GM19351 (cell line): Measurements from ENCODE around the gene GPR176.
A peak's percentile ranks its signal among the peaks of the same experiment; 100 is the strongest.

ENCODE experiments used
- ATAC-seq: cut with Tn5 transposase; IDR thresholded peaks from one replicate; pipeline ENCODE4 v1.9.1; 2021; ENCODE audit warnings: mild to moderate bottlenecking, moderate library complexity; ENCODE audit not compliant: unreplicated experiment

Gene GPR176

GRCh38 chr15:39919748-39920509 lies at the start of gene GPR176:
TSS of gene GPR176 (minus strand) at chr15:39920266. CDS start at chr15:39920026, 240 bp downstream.
- ATAC-seq = peak; percentile 2

- no peak for ATAC-seq
These were observed 48.9 kb upstream of the GPR176 start for GRCh38 chr15:39969002-39969394.

GRCh38 chr15:39968273-39969001 lies 48.4 kb upstream of the GPR176 start:
- no peak for ATAC-seq

GRCh38 chr15:39966521-39966920 lies 46.5 kb upstream of the GPR176 start:
- no peak for ATAC-seq

- no peak for ATAC-seq
These were observed 43.7 kb upstream of the GPR176 start for GRCh38 chr15:39963786-39964185.

GRCh38 chr15:39961051-39961450 lies 41.0 kb upstream of the GPR176 start:
- no peak for ATAC-seq

GRCh38 chr15:39960411-39960810 lies 40.3 kb upstream of the GPR176 start:
- ATAC-seq = no peak

- ATAC-seq = no peak
These were observed 39.3 kb upstream of the GPR176 start for GRCh38 chr15:39959411-39959810.

GRCh38 chr15:39957481-39957880 lies 37.4 kb upstream of the GPR176 start:
- no peak for ATAC-seq

GRCh38 chr15:39953521-39953920 lies 33.5 kb upstream of the GPR176 start:
- ATAC-seq = no peak

GRCh38 chr15:39951561-39951960 lies 31.5 kb upstream of the GPR176 start:
- no peak for ATAC-seq

- ATAC-seq = no peak
These were observed 28.8 kb upstream of the GPR176 start for GRCh38 chr15:39948817-39949216.

- ATAC-seq = no peak
These were observed 27.5 kb upstream of the GPR176 start for GRCh38 chr15:39947401-39948197.

GRCh38 chr15:39946862-39947261 lies 26.8 kb upstream of the GPR176 start:
- ATAC-seq = no peak

- ATAC-seq = no peak
These were observed 24.7 kb upstream of the GPR176 start for GRCh38 chr15:39944726-39945125.

GRCh38 chr15:39942753-39943150 lies 22.7 kb upstream of the GPR176 start:
- no peak for ATAC-seq

- ATAC-seq = no peak
These were observed 22.2 kb upstream of the GPR176 start for GRCh38 chr15:39942101-39942752.

GRCh38 chr15:39939487-39940452 lies 19.7 kb upstream of the GPR176 start:
- ATAC-seq = no peak

GRCh38 chr15:39937696-39938095 lies 17.6 kb upstream of the GPR176 start:
- no peak for ATAC-seq

GRCh38 chr15:39936681-39937080 lies 16.6 kb upstream of the GPR176 start:
- no peak for ATAC-seq
